Suprapubic skin (tissue), 4 donors: ENCODE results near the gene SYTL5. TPM values are rescaled to one million over a fixed set of nuclear protein-coding genes. Genes with fewer than 3 reads are reported as not detected.

ENCODE experiments used
- DNase-seq, 2 donors: peaks; one replicate each; pipeline ENCODE4 v3.0.0-alpha.2; 2019; ENCODE audit warnings: low spot score in 2 of 2
- H3K27ac ChIP-seq: fragments of 200-600 bp; sonication (generic); one replicate; pipeline ENCODE4 v1.5.1; 2019
- H3K27me3 ChIP-seq: fragments of 200-600 bp; sonication (generic); one replicate; pipeline ENCODE4 v1.5.1; 2019
- H3K36me3 ChIP-seq: fragments of 200-600 bp; sonication (generic); one replicate; pipeline ENCODE4 v1.5.1; 2019
- H3K4me1 ChIP-seq: fragments of 200-600 bp; sonication (generic); one replicate; pipeline ENCODE4 v1.5.1; 2019
- H3K4me3 ChIP-seq: fragments of 200-600 bp; sonication (generic); one replicate; pipeline ENCODE4 v1.5.1; 2019; ENCODE audit warnings: mild to moderate bottlenecking
- H3K9me3 ChIP-seq: fragments of 200-600 bp; sonication (generic); one replicate; pipeline ENCODE4 v1.5.1; 2019
- EP300 ChIP-seq: sonication (generic); formaldehyde crosslinking; IDR thresholded peaks from one replicate; pipeline ENCODE4 v1.6.1; 2017; ENCODE audit warnings: antibody characterized with exemption
- POLR2A ChIP-seq, 2 donors: fragments of 450-650 bp; IDR thresholded peaks; one replicate each; pipeline ENCODE4 v1.6.1; 2017; ENCODE audit warnings: antibody characterized with exemption in 2 of 2, mild to moderate bottlenecking in 2 of 2, moderate library complexity in 2 of 2
- POLR2AphosphoS5 ChIP-seq, 3 donors: sonication (generic); formaldehyde crosslinking; IDR thresholded peaks; one replicate each; pipeline ENCODE4 v1.6.1; 2017; ENCODE audit warnings: antibody characterized with exemption in 3 of 3
- WGBS: methylation state at CpG from one replicate; pipeline ENCODE4 v1.1.5; 2018; 5-methylcytosine and 5-hydroxymethylcytosine counted together
- total RNA-seq, 4 donors: library from RNA; depleted of rRNA; stranded (reverse); fragments of >200 nt; gene quantifications; one replicate each; pipeline ENCODE4 v1.1.0, GENCODE V29; 2016
- TF ChIP-seq, protein P1 (sequence below), 2 donors: fragments of 200-600 bp in 1 of 2; fragments of 450-650 bp in 1 of 2; sonication (generic) in 1 of 2; IDR thresholded peaks; one replicate each; pipeline ENCODE4 v1.5.1; 2016 to 2019; ENCODE audit warnings: antibody characterized with exemption in 2 of 2, mild to moderate bottlenecking in 1 of 2, moderate library complexity in 1 of 2

The SYTL5 gene
- total RNA-seq, 4 donors from 2014 or later = 0.25 to 0.65 (median 0.37) TPM

GRCh38 chrX:38106991-38107655 is 100.8 kb downstream of the SYTL5 start:
- H3K4me1 ChIP-seq = peaks cover 3% of the 10 kb centered on the region
- TF ChIP-seq, protein P1, sequence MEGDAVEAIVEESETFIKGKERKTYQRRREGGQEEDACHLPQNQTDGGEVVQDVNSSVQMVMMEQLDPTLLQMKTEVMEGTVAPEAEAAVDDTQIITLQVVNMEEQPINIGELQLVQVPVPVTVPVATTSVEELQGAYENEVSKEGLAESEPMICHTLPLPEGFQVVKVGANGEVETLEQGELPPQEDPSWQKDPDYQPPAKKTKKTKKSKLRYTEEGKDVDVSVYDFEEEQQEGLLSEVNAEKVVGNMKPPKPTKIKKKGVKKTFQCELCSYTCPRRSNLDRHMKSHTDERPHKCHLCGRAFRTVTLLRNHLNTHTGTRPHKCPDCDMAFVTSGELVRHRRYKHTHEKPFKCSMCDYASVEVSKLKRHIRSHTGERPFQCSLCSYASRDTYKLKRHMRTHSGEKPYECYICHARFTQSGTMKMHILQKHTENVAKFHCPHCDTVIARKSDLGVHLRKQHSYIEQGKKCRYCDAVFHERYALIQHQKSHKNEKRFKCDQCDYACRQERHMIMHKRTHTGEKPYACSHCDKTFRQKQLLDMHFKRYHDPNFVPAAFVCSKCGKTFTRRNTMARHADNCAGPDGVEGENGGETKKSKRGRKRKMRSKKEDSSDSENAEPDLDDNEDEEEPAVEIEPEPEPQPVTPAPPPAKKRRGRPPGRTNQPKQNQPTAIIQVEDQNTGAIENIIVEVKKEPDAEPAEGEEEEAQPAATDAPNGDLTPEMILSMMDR (IDR thresholded peaks at IDR 0.05) = no peak
- TF ChIP-seq EP300 (no peak), POLR2A (IDR thresholded peaks at IDR 0.05) (no peak), POLR2AphosphoS5 (IDR thresholded peaks at IDR 0.05) (no peak)
- 33% methylated on average over 6 of the region's 6 CpGs for WGBS
- no peak for DNase-seq
- no peak overlapping the region for H3K4me3 ChIP-seq
- H3K27me3 ChIP-seq = no peaks in the 10 kb centered on the region
- H3K27ac ChIP-seq = no peak overlapping the region
- H3K9me3 ChIP-seq = no peaks in the 10 kb centered on the region
- no peaks in the 10 kb centered on the region for H3K36me3 ChIP-seq

GRCh38 chrX:38108364-38108763 is 102.0 kb downstream of the SYTL5 start:
- WGBS = 80% methylated on average over 6 of the region's 6 CpGs
- H3K4me1 ChIP-seq = peaks cover 3% of the 10 kb centered on the region
- no peaks in the 10 kb centered on the region for H3K36me3 ChIP-seq
- TF ChIP-seq EP300 = no peak
- TF ChIP-seq, protein P1 (IDR thresholded peaks at IDR 0.05) = no peak
- no peak for TF ChIP-seq POLR2A (IDR thresholded peaks at IDR 0.05)
- no peak for TF ChIP-seq POLR2AphosphoS5 (IDR thresholded peaks at IDR 0.05)
- H3K27me3 ChIP-seq = no peaks in the 10 kb centered on the region
- H3K27ac ChIP-seq = no peak overlapping the region
- DNase-seq = no peak
- H3K4me3 ChIP-seq = no peak overlapping the region
- no peaks in the 10 kb centered on the region for H3K9me3 ChIP-seq

- no peak for DNase-seq
- no peaks in the 10 kb centered on the region for H3K9me3 ChIP-seq
- no peak overlapping the region for H3K27ac ChIP-seq
- no peaks in the 10 kb centered on the region for H3K27me3 ChIP-seq
- TF ChIP-seq EP300 (no peak), POLR2AphosphoS5 (IDR thresholded peaks at IDR 0.05) (no peak), POLR2A (IDR thresholded peaks at IDR 0.05) (no peak)
- TF ChIP-seq, protein P1 (IDR thresholded peaks at IDR 0.05) = no peak
- WGBS = 77% methylated on average over 4 of the region's 4 CpGs
- no peaks in the 10 kb centered on the region for H3K36me3 ChIP-seq
- peaks cover 3% of the 10 kb centered on the region for H3K4me1 ChIP-seq
- H3K4me3 ChIP-seq = no peak overlapping the region
Observed at GRCh38 chrX:38109042-38109898, 102.9 kb downstream of the SYTL5 start.

- Histone ChIP-seq H3K4me3 (no peak overlapping the region), H3K4me1 (peaks cover 3% of the 10 kb centered on the region), H3K27me3 (no peaks in the 10 kb centered on the region), H3K27ac (no peak overlapping the region), H3K36me3 (no peaks in the 10 kb centered on the region), H3K9me3 (no peaks in the 10 kb centered on the region)
- TF ChIP-seq EP300 (no peak), POLR2A (IDR thresholded peaks at IDR 0.05) (no peak), POLR2AphosphoS5 (IDR thresholded peaks at IDR 0.05) (no peak)
- TF ChIP-seq, protein P1 (IDR thresholded peaks at IDR 0.05) = no peak
- 66% methylated on average over 6 of the region's 6 CpGs for WGBS
- no peak for DNase-seq
Observed at GRCh38 chrX:38110231-38110630, 103.9 kb downstream of the SYTL5 start.

- WGBS = 87% methylated on average over 5 of the region's 5 CpGs
- no peak for TF ChIP-seq EP300
- TF ChIP-seq POLR2AphosphoS5 (IDR thresholded peaks at IDR 0.05) = no peak
- no peak for TF ChIP-seq POLR2A (IDR thresholded peaks at IDR 0.05)
- TF ChIP-seq, protein P1 (IDR thresholded peaks at IDR 0.05) = no peak
- Histone ChIP-seq H3K36me3 (no peaks in the 10 kb centered on the region), H3K27ac (no peak overlapping the region), H3K4me3 (no peak overlapping the region), H3K27me3 (no peaks in the 10 kb centered on the region), H3K9me3 (no peaks in the 10 kb centered on the region), H3K4me1 (peaks cover 3% of the 10 kb centered on the region)
- no peak for DNase-seq
Observed at GRCh38 chrX:38111196-38111595, 104.8 kb downstream of the SYTL5 start.
